Measurements from ENCODE around the gene SUGP1. TPM values are rescaled to one million over a fixed set of nuclear protein-coding genes. Genes with fewer than 3 reads are reported as not detected.

The SUGP1 gene
- total RNA-seq, 1 donor, result 27.1 TPM

- Histone ChIP-seq H3K4me2 (ENCODE audit: insufficient read depth, low read length) (no peak overlapping the region), H4K20me1 (ENCODE audit: insufficient read depth, low read length) (no peaks in the 10 kb centered on the region), H3K9me3 (ENCODE audit: low read depth, low read length) (no peaks in the 10 kb centered on the region), H3K79me2 (ENCODE audit: insufficient read depth, low read length) (no peaks in the 10 kb centered on the region), H3K4me1 (ENCODE audit: insufficient read depth, low read length) (no peaks in the 10 kb centered on the region), H3K27me3 (ENCODE audit: insufficient read depth, low read length) (peaks cover 15% of the 10 kb centered on the region), H2AFZ (ENCODE audit: low read length) (no peak overlapping the region), H3K36me3 (ENCODE audit: insufficient read depth, low read length) (no peaks in the 10 kb centered on the region), H3K27ac (ENCODE audit: low read depth, low read length) (no peak overlapping the region), H3K4me3 (ENCODE audit: insufficient read depth, low read length) (no peak overlapping the region)
- DNase-seq (ENCODE audit: insufficient read length, low spot score, missing footprints), result peak; percentile 69
- TF ChIP-seq CTCF (IDR thresholded peaks at IDR 0.05; ENCODE audit: extremely low read depth, low read depth, low read length), result no peak
Observed at GRCh38 chr19:19267305-19267704, 53.0 kb downstream of the SUGP1 start.

GRCh38 chr19:19263886-19264487, 56.3 kb downstream of the SUGP1 start:
- H3K4me2 ChIP-seq (ENCODE audit: insufficient read depth, low read length), result no peak overlapping the region
- no peaks in the 10 kb centered on the region for H3K79me2 ChIP-seq (ENCODE audit: insufficient read depth, low read length)
- peaks cover 31% of the 10 kb centered on the region for H3K27me3 ChIP-seq (ENCODE audit: insufficient read depth, low read length)
- H4K20me1 ChIP-seq (ENCODE audit: insufficient read depth, low read length), result no peaks in the 10 kb centered on the region
- H3K4me3 ChIP-seq (ENCODE audit: insufficient read depth, low read length), result no peak overlapping the region
- TF ChIP-seq CTCF (IDR thresholded peaks at IDR 0.05; ENCODE audit: extremely low read depth, low read depth, low read length), result no peak
- H3K27ac ChIP-seq (ENCODE audit: low read depth, low read length), result no peak overlapping the region
- H2AFZ ChIP-seq (ENCODE audit: low read length), result no peak overlapping the region
- H3K36me3 ChIP-seq (ENCODE audit: insufficient read depth, low read length), result no peaks in the 10 kb centered on the region
- DNase-seq (ENCODE audit: insufficient read length, low spot score, missing footprints), result peak; percentile 65
- no peaks in the 10 kb centered on the region for H3K9me3 ChIP-seq (ENCODE audit: low read depth, low read length)
- no peaks in the 10 kb centered on the region for H3K4me1 ChIP-seq (ENCODE audit: insufficient read depth, low read length)

GRCh38 chr19:19262190-19263057, 57.9 kb downstream of the SUGP1 start:
- Histone ChIP-seq H3K4me3 (ENCODE audit: insufficient read depth, low read length) (no peak overlapping the region), H3K27me3 (ENCODE audit: insufficient read depth, low read length) (peaks cover 31% of the 10 kb centered on the region), H2AFZ (ENCODE audit: low read length) (no peak overlapping the region), H3K9me3 (ENCODE audit: low read depth, low read length) (no peaks in the 10 kb centered on the region), H3K27ac (ENCODE audit: low read depth, low read length) (no peak overlapping the region), H4K20me1 (ENCODE audit: insufficient read depth, low read length) (no peaks in the 10 kb centered on the region), H3K36me3 (ENCODE audit: insufficient read depth, low read length) (no peaks in the 10 kb centered on the region), H3K4me2 (ENCODE audit: insufficient read depth, low read length) (no peak overlapping the region), H3K79me2 (ENCODE audit: insufficient read depth, low read length) (no peaks in the 10 kb centered on the region), H3K4me1 (ENCODE audit: insufficient read depth, low read length) (no peaks in the 10 kb centered on the region)
- peak; percentile 84 for DNase-seq (ENCODE audit: insufficient read length, low spot score, missing footprints)
- no peak for TF ChIP-seq CTCF (IDR thresholded peaks at IDR 0.05; ENCODE audit: extremely low read depth, low read depth, low read length)

All from osteoblast (primary cell).